NCI-H526 (cell line): ENCODE measurements around the gene URI1.
"Not testable (repeated sequence)": the region's sequence is repeated elsewhere in the genome, so short reads cannot be mapped to it uniquely, and the experiment has no call there.

Source experiments
- DNase-seq, 2 experiments: peaks; one replicate each; lab custom pipeline; 2025; lab: John Stamatoyannopoulos, UW

URI1 gene, protein sequence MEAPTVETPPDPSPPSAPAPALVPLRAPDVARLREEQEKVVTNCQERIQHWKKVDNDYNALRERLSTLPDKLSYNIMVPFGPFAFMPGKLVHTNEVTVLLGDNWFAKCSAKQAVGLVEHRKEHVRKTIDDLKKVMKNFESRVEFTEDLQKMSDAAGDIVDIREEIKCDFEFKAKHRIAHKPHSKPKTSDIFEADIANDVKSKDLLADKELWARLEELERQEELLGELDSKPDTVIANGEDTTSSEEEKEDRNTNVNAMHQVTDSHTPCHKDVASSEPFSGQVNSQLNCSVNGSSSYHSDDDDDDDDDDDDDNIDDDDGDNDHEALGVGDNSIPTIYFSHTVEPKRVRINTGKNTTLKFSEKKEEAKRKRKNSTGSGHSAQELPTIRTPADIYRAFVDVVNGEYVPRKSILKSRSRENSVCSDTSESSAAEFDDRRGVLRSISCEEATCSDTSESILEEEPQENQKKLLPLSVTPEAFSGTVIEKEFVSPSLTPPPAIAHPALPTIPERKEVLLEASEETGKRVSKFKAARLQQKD

GRCh38 chr19:29941828-29942403 lies at the start of gene URI1:
Gene URI1 (plus strand): TSS chr19:29942239. CDS start chr19:29942548, 309 bp downstream.
- DNase-seq, result peak; percentile 84 to 95

DNA sequence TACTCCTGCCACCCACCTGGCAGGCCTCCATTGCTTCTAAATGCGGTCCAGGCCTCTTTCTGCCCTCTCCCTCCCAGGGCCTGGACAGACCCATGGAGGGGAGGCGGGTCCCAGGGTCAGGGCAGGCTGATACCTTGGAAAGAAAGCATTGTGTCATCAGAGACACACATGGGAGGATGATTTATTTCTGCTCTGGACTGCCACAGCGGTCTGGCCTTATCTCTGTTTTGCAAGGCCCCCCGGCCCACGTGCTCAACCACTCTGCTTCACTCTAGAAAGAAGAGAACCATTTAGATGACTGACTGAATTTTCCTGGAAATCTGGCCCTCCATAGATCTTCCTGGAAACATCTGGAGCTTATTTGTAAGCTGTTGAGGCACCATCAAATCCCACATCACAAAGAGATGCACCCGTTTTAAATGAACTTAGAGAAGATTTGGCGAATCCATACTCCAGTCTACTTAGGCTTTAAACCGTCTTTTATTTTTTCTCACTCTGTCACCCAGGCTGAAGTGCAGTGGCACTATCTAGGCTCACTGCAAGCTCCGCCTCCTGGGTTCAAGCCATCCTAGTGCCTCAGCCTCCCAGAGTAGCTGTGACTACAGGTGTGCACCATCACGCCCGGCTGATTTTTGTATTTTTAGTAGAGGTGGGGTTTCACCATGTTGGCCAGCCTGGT lies 48.3 kb upstream of the URI1 start:
- no peak for DNase-seq

DNA sequence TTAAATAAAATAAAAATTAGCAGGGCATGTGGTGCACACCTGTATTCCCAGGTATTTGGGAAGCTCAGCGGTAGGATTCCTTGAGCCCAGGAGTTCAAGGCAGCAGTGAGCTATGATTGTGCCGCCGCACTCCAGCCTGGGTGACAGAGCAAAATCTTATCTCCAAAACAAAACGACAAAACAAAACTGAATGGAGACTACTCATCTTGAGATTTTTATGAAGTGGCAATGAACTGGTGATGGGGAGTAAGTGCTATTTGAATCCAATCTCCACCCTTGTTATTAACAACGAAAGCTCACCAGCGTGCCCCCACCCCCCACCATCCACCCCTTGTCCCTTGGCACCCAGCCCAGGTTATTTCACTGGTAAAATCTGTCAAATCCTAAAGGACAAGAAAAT lies 45.2 kb upstream of the URI1 start:
- DNase-seq, result no peak

DNA sequence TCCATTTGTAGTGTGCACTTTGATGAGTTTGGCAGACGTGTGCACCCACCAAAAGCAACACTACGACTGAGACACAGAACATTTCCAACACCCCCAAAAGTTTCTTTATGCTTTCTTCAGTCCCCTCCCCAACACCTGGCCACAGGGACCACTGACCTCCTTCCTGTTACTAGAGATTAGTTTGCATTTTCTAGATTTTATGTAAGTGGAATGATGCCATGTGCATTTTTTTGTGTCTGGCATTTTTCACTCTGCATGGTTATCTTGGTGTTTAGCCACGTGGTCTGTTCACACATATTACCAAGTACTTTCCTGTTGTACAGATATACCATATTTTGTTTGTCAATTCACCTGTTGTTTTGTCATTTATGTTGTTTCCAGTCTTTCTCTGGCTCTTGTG lies 44.6 kb upstream of the URI1 start:
- no peak for DNase-seq

GRCh38 chr19:29904017-29904416 lies 38.0 kb upstream of the URI1 start:
- no peak for DNase-seq

DNA sequence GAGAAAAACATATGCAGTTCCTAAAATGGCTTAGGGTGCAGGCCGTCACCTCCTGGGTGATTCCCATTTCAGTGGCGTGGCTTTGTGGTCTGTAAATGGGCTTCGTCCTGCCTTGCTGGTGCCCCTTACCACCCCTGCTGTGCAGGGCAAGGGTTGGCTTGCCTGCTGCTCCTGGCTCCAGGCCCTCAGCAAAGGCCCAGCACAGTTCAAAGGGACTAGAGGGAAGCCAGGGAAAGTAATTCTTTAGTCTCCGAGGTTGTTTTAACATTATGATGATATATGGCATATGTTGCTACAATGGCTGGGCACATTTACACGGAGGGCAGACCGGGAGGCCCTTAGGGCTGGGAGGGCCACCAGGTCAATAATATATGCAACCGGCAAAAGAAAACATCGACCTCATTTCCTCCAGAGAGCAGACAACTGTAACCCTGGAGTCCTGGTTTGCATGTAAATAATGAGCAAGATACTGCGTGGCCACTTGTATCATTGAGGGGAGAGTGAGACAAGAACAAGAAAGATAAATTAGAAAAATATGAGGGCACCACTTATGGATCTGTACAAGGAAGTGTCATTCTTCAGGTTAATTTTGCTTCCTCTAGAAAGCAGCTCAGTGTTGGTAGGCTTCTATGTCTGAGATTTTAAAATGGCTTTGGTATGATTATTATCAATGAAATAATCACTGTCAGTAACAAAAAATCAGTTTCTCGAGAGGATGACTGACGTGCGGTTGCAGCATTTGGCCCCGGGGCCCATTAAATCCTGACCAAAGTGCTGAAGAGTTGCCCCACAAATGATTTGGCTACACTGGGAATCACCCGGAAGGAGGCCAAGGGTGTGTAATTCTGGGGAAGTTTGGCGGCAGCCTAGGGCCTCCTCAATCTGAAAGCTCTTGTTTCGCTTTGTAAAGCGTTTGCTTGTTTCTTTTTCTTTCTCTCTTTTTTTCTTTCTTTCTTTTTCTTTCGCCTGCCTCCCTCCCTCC lies 32.8 kb upstream of the URI1 start:
- DNase-seq, result peak; percentile 56 to 63

DNA sequence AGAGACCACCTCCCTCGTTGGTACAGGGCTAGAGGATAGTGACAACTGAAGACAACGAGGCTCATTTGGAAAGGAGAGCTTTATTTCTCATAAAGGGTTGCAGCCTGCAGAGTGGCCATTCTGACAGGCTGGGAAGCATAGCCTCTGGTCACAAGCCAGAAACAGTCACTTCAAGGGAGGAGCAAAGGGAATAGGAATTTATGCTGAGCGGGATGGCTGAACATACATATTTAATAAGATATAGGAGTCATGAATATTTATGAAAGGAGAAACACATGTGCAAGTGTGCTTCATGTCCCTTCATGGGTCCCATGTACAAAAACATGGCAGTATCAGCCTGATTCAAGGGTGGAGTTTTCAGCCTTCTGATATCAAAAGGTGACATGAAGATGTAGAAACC lies 27.1 kb upstream of the URI1 start:
- DNase-seq, result peak in 1 of 2 experiments; percentile 47

DNA sequence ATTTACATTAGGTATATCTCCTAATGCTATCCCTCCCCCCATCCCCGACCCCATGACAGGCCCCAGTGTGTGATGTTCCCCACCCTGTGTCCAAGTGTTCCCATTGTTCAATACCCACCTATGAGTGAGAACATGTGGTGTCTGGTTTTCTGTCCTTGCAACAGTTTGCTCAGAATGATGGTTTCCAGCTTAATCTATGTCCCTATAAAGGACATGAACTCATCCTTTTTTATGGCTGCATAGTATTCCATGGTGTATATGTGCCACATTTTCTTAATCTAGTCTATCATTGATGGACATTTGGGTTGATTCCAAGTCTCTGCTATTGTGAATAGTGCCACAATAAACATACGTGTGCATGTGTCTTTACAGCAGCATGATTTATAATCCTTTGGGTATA lies 26.2 kb upstream of the URI1 start:
- DNase-seq, result not testable (repeated sequence)

DNA sequence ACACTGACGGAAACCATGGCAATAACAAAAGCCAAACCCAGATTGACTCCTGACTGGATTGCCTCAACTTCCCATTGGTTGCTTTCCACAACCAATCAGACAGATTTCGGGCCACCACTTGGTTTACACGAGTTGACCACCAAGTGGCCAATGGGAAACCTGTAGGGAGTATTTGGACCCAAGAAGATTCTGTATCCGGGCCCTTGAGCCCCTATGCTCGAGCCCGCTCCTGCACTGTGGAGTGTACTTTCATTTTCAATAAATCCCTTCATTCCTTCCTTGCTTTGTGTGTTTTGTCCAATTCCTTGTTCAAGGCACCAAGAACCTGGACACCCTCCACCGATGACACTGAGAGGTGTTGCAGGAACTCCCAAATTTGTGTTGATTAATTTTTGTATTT lies 24.1 kb upstream of the URI1 start:
- DNase-seq, result no peak

- DNase-seq, result no peak
Observed at GRCh38 chr19:29918891-29919290, 23.1 kb upstream of the URI1 start.

- no peak for DNase-seq
Observed at GRCh38 chr19:29922972-29923371, 19.1 kb upstream of the URI1 start.

DNA sequence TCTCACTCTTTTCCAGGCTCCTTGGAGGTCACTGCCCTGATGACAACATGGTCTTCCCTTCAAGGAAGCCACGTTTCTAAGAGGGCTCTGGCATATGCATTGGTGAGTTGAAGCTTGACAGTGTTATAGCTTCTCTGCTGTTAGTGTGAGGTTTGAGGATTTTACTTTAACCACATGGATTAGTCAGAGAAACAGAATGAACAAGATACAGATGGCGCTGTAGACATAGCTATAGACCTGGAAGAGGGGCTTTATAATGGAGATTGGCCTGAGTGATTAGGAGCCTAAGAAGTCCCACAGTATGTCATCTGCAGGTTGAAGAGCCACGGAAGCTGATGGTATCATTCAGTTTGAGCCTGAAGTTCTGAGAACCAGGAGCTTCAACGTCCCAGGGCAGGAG lies 18.4 kb upstream of the URI1 start:
- DNase-seq, result peak in 1 of 2 experiments; percentile 17

- no peak for DNase-seq
Observed at GRCh38 chr19:29926031-29926430, 16.0 kb upstream of the URI1 start.

DNA sequence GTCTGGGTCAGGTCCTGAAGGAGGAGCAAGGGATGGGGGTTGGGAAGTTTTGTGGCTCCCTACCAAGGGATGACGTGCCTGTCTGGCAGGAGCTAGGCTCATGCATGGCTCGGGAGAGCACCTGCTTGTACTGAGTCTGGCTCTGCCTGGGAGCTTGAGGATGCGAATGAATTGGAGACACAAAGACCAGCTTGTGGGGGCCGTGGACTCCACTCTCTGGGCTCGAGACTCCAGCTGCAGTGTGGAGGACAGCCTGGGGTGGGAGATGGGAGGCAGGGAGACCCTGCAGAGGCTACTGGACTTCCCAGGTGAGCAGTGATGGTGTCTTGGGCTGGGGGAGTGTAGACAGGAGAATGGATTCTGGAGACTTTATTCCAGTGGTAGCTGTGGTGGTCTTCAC lies 15.2 kb upstream of the URI1 start:
- DNase-seq, result no peak

DNA sequence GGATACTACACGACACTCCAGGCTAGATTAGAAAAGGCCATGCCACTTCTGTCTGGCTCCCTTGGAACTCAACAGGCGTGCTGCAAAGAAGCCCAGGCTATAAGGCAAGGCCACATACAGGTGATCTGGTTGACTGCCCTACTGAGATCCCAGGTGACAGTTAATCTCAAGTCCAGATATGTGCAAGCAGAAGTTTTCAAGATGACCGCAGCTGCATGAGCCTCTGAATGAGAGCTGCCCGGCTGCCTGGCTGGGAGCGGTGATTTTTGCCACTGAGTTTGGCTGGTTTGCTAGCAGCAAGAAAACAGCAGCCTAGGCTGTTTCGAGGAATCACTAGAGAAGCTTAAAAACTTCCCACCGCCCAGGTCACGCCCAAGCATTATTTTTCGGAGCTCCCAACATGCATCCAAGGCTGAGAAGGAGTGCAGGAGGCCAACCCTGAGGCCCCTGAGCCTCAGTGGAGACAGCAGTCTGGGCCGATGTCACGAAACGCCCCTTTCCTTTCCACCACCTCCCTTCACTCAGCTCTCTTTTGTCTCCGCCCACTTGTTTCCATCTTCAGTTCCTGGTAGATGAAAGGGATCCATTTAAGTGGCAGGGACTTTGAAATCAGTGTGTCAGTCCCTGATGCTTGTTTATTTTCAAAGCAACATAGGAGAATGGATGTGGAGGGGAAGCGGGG lies 14.0 kb upstream of the URI1 start:
- peak in 1 of 2 experiments; percentile 20 for DNase-seq

GRCh38 chr19:29928831-29929230 lies 13.2 kb upstream of the URI1 start:
- peak; percentile 41 to 68 for DNase-seq

DNA sequence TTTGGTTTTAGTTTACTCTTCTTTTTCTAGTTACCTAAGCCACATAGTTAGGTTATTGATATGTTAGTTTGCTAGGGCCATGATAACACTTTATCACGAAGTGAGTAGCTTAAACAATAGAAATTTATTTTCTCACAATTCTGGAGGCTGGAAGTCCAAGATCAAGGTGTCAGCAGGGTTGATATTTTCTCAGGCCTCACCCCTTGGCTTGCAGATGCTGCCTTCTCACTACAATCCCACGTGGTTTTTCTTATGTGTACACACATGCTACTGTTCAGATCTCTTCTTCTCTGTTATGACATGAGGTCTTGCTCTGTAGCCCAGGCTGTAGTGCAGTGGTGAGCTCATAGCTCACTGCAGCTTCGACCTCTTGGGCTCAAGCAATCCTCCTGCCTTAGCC lies 7.8 kb upstream of the URI1 start:
- DNase-seq, result no peak

GRCh38 chr19:29934781-29935180 lies 7.3 kb upstream of the URI1 start:
- DNase-seq, result no peak

GRCh38 chr19:29936409-29936808 lies 5.6 kb upstream of the URI1 start:
- no peak for DNase-seq

DNA sequence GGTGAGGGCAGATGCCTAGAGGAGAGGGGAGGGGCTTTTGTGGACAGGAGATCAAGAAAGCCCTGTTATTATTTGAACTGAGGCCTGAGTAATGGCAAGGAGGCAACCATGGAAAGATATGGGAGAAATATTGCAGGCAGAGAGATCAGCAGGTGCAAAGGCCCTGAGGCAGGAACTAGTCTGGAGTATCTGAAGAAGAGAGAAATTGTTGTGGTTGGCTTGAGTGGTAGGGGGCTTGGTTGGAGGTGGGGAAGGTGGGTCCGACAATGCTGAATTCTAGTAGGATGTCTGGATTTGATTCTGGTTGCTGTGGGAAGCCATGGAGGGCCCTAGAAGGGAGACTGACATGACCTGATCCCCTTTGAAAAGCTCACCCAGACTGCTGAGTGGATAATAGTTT lies 2.4 kb upstream of the URI1 start:
- no peak for DNase-seq

DNA sequence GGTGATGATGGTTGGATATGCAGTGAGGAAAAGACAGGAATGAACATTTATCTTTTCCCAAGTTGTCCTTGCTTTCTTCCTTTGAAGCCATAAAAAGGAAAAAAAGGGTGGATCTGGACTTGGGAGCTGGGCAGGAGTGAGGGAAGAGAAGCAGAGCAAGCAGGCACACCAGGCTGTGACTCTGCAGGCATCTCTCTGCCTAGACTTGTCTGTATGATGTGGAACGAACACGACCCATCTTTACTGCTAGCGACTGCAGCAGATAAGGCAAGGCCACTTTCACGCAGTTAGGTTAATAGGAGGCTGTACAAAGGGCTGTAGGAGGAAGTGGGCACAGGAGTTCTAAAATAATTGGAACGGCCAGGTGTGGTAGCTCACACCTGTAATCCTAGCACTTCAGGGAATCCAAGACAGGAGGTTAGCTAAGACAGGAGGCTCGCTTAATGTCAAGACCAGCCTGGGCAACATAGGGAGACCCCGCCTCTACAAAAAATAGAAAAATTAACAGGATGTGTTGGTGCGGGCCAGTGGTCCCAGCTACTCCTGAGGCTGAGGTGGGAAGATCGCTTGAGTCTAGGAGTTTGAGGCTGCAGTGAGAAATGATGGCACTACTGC lies 961 bp upstream of the URI1 start:
- DNase-seq, result peak in 1 of 2 experiments; percentile 38
